HG02840 (cell line): ENCODE measurements around the gene PTPRO.

Experiments
- ATAC-seq: cut with Tn5 transposase; IDR thresholded peaks from one replicate; pipeline ENCODE4 v1.9.1; 2021; ENCODE audit warnings: mild to moderate bottlenecking, moderate library complexity, moderate number of reproducible peaks; ENCODE audit not compliant: unreplicated experiment, low FRiP score

PTPRO gene

DNA sequence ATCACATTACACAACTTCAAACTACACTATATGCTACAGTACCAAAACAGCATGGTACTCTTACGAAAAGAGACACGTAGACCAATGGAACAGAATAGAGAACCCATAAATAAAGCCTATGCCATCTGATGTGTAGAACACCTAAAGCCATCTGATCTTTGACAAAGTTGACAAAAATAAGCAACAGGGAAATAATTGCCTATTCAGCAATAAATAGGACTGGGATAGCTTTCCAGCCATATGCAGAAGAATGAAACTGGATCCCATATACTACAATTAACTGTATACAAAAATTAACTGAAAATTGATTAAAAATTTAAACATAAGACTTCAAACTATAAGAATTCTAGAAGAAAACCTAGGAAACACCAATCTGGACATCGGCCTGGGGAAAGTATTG is 120.7 kb downstream of the PTPRO start:
- no peak for ATAC-seq

DNA sequence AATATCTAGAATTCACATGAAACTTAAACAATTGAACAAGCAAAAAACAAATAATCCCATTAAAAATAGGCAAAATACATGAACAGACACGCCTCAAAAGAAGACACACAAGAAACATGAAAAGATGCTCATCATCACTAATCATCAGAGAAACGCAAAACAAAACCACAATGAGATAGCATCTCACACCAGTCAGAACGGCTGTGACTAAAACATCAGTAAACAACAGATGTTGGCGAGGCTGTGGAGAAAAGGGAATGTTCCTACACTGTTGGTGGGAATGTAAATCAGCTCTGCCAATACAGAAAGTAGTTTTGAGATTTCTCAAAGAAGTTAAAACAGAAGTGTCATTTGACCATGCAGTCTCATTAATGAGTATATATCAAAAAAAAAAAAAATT is 121.3 kb downstream of the PTPRO start:
- ATAC-seq = no peak

DNA sequence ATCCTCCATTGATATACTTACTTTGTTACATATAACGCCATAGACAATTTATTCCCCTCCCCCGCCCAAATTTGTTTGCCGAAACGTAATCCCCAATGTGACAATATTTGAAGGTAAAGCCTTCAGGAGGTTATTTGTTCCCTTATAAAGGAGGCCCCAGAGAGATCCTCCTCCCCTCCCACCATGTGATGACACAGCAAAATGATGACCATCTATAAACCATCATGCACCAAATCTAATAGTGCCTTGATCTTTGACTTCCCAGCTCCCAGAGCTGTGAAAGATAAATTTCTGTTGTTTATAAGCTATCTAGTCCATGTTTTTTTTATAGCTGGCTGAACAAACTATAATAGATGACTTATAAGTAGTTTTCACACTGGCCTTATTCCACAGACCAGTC is 122.2 kb downstream of the PTPRO start:
- ATAC-seq = no peak

DNA sequence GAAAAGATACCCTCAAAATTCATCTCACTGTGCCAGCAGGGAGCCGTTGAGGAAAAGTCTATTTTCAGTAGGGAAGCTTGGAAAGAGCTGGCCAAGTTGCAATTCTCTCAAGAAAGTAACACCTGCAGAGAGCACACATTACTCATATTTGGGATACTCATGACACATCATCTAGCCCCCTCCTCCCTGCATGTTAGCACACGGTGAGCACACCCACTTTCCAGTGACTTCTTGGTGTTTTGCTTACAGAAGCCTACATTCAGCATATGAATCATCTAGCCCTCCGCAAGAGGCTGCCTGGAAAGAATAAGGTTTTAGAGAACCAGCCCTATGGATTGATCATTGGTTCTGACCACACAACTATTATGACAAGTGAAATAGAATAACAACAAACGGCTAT is 124.5 kb downstream of the PTPRO start:
- no peak for ATAC-seq

DNA sequence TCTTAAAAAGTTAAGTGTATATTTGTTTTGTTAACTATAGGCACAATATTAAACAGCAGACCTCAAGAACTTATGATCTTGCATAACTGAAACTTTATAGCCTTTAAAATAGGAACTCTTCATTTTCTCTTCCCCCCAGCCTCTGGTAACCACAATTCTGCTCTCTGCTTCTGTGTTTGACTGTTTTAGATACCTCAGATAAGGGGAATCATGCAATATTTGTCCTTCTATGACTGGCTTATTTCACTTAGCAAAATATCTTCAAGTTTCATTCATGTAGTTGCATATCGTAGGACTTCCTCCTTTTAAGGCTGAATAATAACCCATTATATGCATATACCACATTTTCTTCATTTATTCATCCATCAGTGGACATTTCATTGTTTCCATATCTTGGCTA is 131.3 kb downstream of the PTPRO start:
- no peak for ATAC-seq

DNA sequence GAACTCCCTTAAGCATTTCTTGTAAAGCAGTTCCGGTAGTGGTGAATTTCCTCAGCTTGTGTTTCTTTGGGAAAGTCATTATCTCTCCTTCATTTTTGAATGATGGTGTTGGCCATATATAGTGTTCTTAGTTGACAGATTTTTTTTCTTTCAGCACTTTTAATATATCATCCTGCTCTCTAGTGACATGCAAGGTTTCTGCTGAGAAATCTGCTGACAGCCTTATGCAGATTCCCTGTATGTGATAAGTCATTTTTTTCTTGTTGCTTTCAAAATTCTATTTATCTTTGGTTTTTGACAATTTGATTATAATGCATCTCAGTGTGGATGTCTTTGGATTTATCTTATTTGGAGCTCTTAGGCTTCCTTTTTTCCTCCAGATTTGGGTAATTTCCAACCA is 135.7 kb downstream of the PTPRO start:
- ATAC-seq = no peak

DNA sequence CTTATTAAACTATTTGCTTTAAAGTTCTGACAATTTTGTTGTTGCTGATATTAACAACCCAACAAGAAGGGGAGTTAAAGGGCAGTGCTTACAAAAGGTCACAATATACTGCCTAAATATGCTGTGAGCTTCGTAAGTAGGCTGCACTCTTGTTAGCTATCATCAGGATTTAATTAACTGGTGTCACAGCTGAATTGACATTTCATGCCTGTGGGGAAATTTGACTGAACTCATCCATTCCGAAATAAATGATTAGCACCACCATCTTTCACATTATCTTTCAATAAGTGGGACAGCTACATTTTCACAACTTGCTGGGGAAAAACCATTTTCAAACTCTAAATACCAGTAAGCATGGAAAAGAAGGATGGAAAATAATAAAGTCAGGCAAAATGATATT is 146.6 kb downstream of the PTPRO start:
- no peak for ATAC-seq

DNA sequence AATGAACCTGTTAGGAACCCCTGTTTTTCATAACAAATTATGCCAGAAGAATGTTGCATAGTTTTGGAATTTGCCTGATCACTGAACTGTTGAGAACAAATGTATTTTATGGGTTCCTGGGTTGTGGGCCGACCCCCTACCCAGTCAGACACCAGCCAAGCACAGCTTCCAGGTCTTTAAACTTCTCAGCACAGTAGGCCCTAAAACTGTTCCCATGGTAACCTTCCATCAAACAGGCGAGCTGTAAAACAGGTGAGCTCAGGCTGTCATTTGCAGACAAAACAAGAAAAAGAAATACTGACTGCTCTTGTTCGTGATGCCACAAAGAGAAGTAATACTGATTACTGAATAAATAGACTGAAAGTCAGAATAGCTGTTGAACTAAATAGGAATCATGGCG is 147.0 kb downstream of the PTPRO start:
- no peak for ATAC-seq

DNA sequence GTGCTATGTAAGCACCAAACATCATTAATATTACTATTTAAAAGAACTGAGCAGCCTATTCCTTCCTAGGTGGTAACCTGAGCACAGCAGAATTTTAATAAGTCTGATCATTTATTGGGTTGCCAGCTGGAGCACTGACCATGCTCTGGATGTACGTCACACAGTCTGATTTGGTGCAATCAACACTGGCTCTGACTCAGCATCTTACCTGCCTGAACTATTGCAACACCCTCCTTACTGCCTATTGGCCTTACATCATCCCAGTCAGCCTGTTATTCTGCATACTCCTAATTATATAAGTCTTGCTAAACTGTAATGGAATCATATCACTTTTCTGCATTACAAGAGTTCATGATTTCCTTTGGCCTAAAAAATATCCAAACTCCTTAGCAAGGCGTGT is 149.7 kb downstream of the PTPRO start:
- no peak for ATAC-seq

DNA sequence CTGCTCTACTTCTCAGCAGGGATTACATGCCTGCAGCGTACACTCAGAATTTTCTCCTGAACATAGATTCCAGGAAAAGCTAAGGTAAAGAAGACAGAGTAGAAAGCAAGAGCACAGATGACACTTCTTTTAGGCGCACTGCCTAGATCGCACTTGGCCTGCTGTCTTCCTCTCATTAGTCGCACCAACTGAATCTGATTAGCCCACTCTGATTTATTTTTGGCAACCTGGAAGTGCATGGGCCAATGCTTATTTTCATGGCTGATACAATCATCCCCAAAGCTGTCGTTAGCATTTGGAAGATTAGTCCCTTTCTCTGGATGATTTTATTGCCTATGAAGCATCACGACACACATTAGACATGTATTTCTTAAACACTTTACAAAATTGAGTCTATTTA is 152.5 kb downstream of the PTPRO start:
- no peak for ATAC-seq

DNA sequence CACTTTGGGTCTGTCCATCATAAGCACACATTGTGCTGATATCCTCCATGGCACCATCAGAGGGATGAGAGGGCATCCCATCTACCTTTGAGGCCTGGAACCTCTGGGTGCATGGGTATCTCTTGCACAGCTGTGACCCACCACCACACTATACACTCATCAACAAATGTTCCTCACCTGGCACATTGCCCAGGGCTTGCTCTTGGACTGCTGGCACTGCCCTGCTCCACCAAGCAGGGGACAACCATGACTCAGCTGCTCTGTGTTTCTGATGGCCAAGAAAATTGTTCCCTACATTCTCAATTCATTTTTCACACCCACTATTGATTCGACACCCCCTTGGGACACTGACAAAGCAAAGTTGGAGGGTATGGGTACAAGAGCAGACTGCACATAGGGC is 155.5 kb downstream of the PTPRO start:
- no peak for ATAC-seq

DNA sequence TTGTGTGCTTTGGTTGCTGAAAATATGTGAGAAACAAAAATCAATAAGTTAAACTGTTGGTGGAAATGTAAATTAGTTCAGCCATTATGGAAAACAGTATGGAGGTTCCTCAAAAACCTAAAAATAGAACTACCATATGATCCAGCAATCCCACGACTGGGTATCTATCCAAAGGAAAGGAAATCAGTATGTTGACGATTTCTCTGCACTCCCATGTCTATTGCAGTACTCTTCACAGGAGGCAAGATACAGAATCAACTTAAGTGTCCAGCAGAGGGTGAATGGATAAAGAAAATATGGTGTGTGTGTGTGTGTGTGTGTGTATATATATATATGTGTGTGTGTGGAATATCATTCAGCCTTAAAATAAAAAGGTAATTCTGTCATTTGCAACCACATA is 159.5 kb downstream of the PTPRO start:
- ATAC-seq = no peak

DNA sequence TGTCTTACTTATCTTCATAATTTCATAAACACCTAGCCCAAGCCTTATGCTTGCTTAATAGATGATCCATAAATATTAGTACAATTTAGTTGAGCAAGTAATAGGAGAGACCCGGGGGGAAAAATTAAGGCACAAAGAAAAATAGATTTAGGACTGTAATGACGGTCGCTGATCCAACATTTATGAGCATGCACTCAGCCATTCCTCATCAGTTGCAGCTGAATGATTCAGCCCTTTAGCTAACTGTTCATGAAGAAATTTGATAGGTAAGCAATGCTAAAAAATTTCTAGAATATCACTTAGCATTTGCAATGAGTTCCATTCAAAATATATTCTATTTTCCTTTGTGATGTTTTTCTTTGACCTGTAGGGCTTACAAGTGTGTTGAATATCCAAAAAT is 163.2 kb downstream of the PTPRO start:
- ATAC-seq = no peak

DNA sequence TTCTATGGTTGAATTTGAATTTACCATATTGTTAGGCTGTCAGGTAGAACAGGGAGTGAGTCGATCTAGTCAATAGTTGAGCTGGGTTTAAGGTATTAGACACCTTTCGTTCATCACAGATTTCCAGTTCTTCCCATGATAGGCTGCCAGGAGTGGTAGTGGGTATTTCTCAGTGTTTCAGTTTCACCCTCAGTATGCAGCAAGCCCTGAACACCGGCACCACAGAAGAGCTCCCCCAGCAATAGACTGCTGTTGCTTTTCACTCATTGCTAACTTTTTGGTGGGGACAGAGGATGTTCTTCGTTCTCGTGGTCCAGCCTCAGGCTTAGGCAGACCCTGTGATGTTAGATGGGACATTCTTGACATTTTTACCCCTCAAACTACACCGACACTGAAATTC is 164.6 kb downstream of the PTPRO start:
- no peak for ATAC-seq

DNA sequence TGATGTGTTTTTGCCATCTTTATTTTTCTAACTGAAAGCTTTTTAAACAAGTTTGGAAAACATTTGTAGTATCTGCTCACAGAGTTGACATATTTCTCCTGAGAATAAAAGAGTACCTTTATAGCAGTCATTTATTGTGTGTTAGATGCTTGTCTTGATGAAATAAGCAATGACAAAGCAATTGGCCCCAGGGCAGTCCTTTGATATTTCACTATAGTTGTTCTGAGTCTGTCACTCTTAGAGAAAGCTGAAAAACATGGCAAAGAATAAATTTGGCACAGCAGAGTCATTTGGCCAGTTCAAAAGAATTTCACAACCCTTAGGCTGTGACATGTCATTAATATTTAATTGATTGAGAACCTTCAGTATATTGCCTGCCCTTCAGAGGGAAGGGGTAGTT is 166.2 kb downstream of the PTPRO start:
- no peak for ATAC-seq

DNA sequence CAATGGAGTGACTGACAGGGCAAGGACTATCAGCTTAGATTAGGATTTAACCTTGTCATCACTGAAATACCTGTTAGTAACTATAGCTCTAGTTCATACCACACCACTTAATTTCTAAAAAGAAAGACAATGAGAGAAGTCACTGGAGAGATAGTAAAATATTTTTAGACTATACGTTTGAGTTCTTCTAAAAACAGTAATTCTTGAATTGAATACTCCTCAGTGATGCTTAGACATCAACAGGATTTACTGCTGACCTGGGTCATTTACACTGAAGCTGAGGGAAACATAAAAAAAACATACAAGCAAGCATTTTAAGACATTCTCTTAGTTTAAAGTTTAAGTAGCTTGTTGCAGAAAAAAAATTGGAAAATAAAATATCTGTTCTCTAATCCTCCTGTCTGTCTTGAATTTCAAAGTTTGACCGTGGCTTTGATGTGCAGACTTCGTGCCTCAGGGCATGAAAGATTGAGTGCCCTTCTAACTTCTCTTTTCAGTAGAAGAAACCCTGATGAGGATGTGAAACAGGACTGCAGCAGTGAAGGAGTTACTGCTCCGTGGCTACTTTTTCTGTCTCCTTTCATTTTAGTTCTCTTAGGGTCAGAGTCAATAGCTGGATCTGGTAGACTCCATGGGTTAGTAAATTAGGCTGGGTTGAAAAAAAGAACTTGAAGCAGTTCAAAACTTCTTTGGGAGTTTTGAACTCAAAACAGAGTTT is 172.2 kb downstream of the PTPRO start:
- peak; percentile 56 for ATAC-seq

DNA sequence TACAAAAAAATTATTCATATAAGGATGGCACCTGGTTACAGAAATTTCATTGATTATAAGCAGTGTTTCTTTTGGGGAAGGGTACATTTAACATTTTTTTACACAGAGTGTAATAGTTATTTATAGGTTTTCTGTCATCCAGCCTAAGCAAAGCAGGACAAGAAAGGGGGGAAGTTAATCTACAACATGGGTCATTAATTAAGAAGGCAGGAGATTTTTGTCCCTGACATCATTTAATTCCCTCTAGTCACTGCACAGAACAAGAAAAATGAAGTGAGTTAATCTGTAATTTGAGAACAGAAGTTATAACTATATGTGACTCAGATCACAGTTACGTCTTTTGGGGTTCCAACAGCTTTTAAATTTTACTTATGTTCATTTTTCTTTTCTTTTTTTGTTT is 173.4 kb downstream of the PTPRO start:
- ATAC-seq = no peak

DNA sequence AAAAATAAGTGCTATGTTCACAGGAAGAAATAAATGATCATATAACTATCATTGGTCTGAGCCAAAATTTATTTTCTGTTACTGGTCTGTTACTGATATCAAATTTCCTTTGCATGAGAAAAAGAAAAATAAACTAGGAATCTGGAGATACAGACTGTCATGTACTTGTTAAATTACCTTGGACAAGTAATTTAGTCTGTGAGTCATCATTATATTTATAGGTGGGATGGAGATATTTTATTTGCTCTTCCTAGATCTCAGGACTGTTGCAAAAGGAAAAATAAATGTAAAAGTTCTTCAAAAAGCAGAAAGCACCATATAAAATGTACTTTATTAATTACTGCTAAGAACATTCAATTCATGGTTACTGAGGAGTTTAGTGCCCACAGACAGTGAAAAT is 174.4 kb downstream of the PTPRO start:
- ATAC-seq = no peak

DNA sequence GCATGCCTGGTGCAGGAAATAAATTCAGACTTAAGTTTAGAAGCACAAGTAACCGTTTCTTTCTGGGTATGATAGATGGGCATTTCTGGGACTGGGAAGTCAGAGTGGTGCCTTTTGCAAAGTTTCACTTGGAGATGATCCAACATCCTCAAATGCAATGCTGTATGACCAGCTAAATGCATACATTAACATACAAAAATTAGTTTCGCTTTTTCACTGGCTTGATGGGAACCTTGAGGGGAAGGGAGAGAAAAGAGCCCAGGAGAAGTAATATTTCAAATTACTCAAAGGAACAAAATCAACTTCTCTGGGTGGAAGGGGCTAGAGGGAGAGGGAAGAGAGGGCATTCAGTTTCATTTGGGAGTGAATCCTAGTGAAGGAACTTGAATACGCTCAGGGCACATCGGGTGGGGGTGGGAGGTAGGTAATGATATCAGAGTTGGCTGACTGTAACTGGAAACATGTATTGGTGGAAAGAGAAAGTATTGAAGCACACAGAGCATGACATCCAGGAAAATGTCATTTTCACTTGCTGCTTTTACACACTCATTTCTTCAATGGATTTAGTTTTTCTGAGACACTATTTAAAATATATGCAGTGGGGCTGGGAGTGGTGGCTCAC is 175.5 kb downstream of the PTPRO start:
- ATAC-seq = no peak

DNA sequence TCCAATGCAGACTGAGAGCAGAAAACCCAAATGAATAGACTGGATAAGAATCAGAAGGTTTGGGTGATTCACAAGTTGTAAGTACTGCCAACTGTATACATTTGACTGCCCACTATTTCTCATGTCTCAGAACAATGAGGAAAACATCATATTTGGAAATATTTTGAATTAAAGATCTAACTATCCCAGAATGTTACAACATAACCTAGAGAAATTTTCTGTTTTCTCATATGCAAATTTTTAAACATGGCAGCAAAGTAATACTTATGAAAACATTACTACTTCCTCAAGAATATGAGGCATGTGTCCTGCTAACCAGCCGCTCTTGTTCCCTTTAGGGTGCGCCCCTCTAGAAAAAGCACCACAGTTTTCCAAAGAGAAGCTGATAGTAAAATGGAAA is 179.9 kb downstream of the PTPRO start:
- no peak for ATAC-seq

DNA sequence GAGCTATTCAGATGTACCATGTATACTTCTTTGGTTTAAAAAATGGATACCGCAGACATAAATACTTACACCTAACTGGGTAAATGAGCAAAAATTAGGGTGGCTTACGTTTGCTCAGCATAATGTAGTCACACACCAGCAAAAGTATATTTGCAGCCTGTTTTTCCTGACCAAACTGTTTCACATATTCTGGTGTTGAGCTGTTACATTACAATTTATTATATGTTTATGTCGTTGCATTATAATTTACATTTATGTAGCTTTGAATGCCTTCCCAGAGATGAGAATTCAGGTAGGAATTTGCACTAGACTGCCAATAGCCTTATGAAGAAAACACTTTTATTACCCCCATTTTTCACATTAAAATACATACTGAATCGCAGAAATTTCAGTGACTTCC is 183.3 kb downstream of the PTPRO start:
- ATAC-seq = no peak

DNA sequence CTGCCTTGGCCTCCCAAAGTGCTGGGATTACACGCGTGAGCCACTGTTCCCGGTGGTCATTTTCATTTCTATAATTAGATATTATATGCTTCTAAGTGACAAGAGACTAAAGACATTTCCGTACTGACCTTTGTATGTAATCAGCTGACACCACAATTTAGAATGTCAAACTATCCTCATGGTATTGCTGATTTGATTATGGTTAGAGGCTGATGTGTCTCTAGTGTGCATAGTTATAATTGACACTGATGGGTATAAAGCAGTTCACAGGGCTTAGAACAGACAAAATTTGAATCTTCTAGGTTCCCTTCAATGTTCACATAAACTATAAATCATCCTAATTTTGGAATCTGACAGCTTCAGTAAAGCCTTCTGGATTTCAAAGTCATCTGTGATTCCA is 192.7 kb downstream of the PTPRO start:
- no peak for ATAC-seq

DNA sequence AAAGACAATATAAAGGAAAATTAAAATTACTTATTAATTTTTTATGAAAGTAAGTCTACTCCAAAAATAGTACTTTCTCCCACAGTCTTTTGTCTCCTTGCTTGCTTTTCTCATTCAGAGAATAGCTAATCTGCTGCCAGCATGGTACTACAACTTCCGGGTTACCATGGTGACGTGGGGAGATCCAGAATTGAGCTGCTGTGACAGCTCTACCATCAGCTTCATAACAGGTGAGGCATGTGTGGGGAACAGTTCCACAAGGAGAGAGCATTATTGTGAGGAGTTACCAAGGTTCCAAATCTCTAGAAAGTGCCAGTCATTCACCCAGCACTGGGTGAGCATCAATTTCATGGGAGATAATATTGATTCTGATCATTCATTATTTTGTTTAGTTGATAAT is 197.8 kb downstream of the PTPRO start:
- ATAC-seq = no peak
